ENCODE data around the gene GPBP1. TPM values are rescaled to one million over a fixed set of nuclear protein-coding genes. Genes with fewer than 3 reads are reported as not detected.
"Not testable (repeated sequence)": the region's sequence is repeated elsewhere in the genome, so short reads cannot be mapped to it uniquely, and the experiment has no call there.

The GPBP1 gene
- total RNA-seq, 2 donors from 2014 or later, result 135 to 136 TPM

GRCh38 chr5:57171816-57172465 is 1.9 kb upstream of the GPBP1 start:
- Mint-ChIP-seq H3K27ac (peak overlapping the region; percentile 99), H3K4me3 (peak overlapping the region; percentile 99), H3K27me3 (no peaks in the 10 kb centered on the region), H3K4me1 (peaks cover 19% of the 10 kb centered on the region), H3K36me3 (ENCODE audit: low read depth) (peaks cover 3% of the 10 kb centered on the region)
- H3K9me3 ChIP-seq (ENCODE audit: control insufficient read depth, low read length, poor library complexity, severe bottlenecking), result no peaks in the 10 kb centered on the region
- DNase-seq (peak in 1 of 3 donors; percentile 24), ATAC-seq (no peak)

GRCh38 chr5:57172466-57173318 is 1.2 kb upstream of the GPBP1 start:
- ATAC-seq (no peak), DNase-seq (no peak)
- peaks cover 20% of the 10 kb centered on the region for H3K4me1 Mint-ChIP-seq
- peaks cover 3% of the 10 kb centered on the region for H3K36me3 Mint-ChIP-seq (ENCODE audit: low read depth)
- H3K4me3 Mint-ChIP-seq, result peak overlapping the region; percentile 99
- peak overlapping the region; percentile 99 for H3K27ac Mint-ChIP-seq
- no peaks in the 10 kb centered on the region for H3K27me3 Mint-ChIP-seq
- H3K9me3 ChIP-seq (ENCODE audit: control insufficient read depth, low read length, poor library complexity, severe bottlenecking), result no peaks in the 10 kb centered on the region

- H3K36me3 Mint-ChIP-seq (ENCODE audit: low read depth), result peaks cover 3% of the 10 kb centered on the region
- no peak for ATAC-seq
- H3K4me1 Mint-ChIP-seq, result peaks cover 29% of the 10 kb centered on the region
Measured at GRCh38 chr5:57174128-57174889, 450 bp downstream of the GPBP1 start.

GRCh38 chr5:57174890-57175510 is 1.1 kb downstream of the GPBP1 start:
- H3K36me3 Mint-ChIP-seq (ENCODE audit: low read depth), result peaks cover 6% of the 10 kb centered on the region
- H3K27me3 Mint-ChIP-seq, result no peaks in the 10 kb centered on the region
- no peak for ATAC-seq
- peak in 1 of 3 donors; percentile 14 for DNase-seq
- peaks cover 36% of the 10 kb centered on the region for H3K4me1 Mint-ChIP-seq
- peak overlapping the region; percentile 99 for H3K27ac Mint-ChIP-seq
- no peaks in the 10 kb centered on the region for H3K9me3 ChIP-seq (ENCODE audit: control insufficient read depth, low read length, poor library complexity, severe bottlenecking)
- H3K4me3 Mint-ChIP-seq, result peak overlapping the region; percentile 99

More at GRCh38 chr5:57174128-57174889, 450 bp downstream of the GPBP1 start:
- Mint-ChIP-seq H3K4me3 (peak overlapping the region; percentile 99), H3K27ac (peak overlapping the region; percentile 99), H3K27me3 (no peaks in the 10 kb centered on the region)
- DNase-seq, result peak in 1 of 3 donors; percentile 41
- no peaks in the 10 kb centered on the region for H3K9me3 ChIP-seq (ENCODE audit: control insufficient read depth, low read length, poor library complexity, severe bottlenecking)

- H3K27me3 Mint-ChIP-seq, result no peaks in the 10 kb centered on the region
- peak overlapping the region; percentile 99 for H3K27ac Mint-ChIP-seq
- no peaks in the 10 kb centered on the region for H3K9me3 ChIP-seq (ENCODE audit: control insufficient read depth, low read length, poor library complexity, severe bottlenecking)
- H3K4me3 Mint-ChIP-seq, result peak overlapping the region; percentile 99
- peaks cover 6% of the 10 kb centered on the region for H3K36me3 Mint-ChIP-seq (ENCODE audit: low read depth)
- ATAC-seq (no peak), DNase-seq (no peak)
- H3K4me1 Mint-ChIP-seq, result peaks cover 40% of the 10 kb centered on the region
Measured at GRCh38 chr5:57175551-57176309, 1.9 kb downstream of the GPBP1 start.

- Mint-ChIP-seq H3K27me3 (no peaks in the 10 kb centered on the region), H3K4me3 (peak overlapping the region; percentile 99), H3K36me3 (ENCODE audit: low read depth) (peaks cover 7% of the 10 kb centered on the region), H3K27ac (peak overlapping the region; percentile 99), H3K4me1 (peaks cover 47% of the 10 kb centered on the region)
- H3K9me3 ChIP-seq (ENCODE audit: control insufficient read depth, low read length, poor library complexity, severe bottlenecking), result no peaks in the 10 kb centered on the region
- ATAC-seq (no peak), DNase-seq (no peak)
Measured at GRCh38 chr5:57176350-57176857, 2.5 kb downstream of the GPBP1 start.

- Mint-ChIP-seq H3K36me3 (ENCODE audit: low read depth) (peaks cover 7% of the 10 kb centered on the region), H3K4me1 (peaks cover 40% of the 10 kb centered on the region), H3K4me3 (peak overlapping the region; percentile 99), H3K27ac (peak overlapping the region; percentile 99), H3K27me3 (no peaks in the 10 kb centered on the region)
- ATAC-seq (no peak), DNase-seq (no peak)
- no peaks in the 10 kb centered on the region for H3K9me3 ChIP-seq (ENCODE audit: control insufficient read depth, low read length, poor library complexity, severe bottlenecking)
Measured at GRCh38 chr5:57177479-57178156, 3.8 kb downstream of the GPBP1 start.

- Mint-ChIP-seq H3K4me1 (peaks cover 38% of the 10 kb centered on the region), H3K4me3 (peak overlapping the region; percentile 99), H3K27ac (peak overlapping the region; percentile 99)
- not testable (repeated sequence) for ATAC-seq; H3K36me3 Mint-ChIP-seq (ENCODE audit: low read depth); H3K27me3 Mint-ChIP-seq; DNase-seq; H3K9me3 ChIP-seq (ENCODE audit: control insufficient read depth, low read length, poor library complexity, severe bottlenecking)
Measured at GRCh38 chr5:57178238-57178637, 4.4 kb downstream of the GPBP1 start.

- Mint-ChIP-seq H3K4me3 (peak overlapping the region; percentile 99), H3K4me1 (peaks cover 41% of the 10 kb centered on the region), H3K36me3 (ENCODE audit: low read depth) (peaks cover 4% of the 10 kb centered on the region), H3K27ac (peak overlapping the region; percentile 99), H3K27me3 (no peaks in the 10 kb centered on the region)
- no peak for DNase-seq
- no peaks in the 10 kb centered on the region for H3K9me3 ChIP-seq (ENCODE audit: control insufficient read depth, low read length, poor library complexity, severe bottlenecking)
- ATAC-seq, result no peak
Measured at GRCh38 chr5:57179262-57180200, 5.7 kb downstream of the GPBP1 start.

- Mint-ChIP-seq H3K4me1 (peaks cover 44% of the 10 kb centered on the region), H3K36me3 (ENCODE audit: low read depth) (peaks cover 4% of the 10 kb centered on the region), H3K4me3 (peak overlapping the region; percentile 99), H3K27ac (peak overlapping the region; percentile 99), H3K27me3 (no peaks in the 10 kb centered on the region)
- ATAC-seq, result peak; percentile 56
- DNase-seq, result no peak
- no peaks in the 10 kb centered on the region for H3K9me3 ChIP-seq (ENCODE audit: control insufficient read depth, low read length, poor library complexity, severe bottlenecking)
Measured at GRCh38 chr5:57181154-57181553, 7.3 kb downstream of the GPBP1 start.

- ATAC-seq (no peak), DNase-seq (no peak)
- Mint-ChIP-seq H3K27ac (no peak overlapping the region), H3K36me3 (ENCODE audit: low read depth) (peaks cover 7% of the 10 kb centered on the region), H3K27me3 (no peaks in the 10 kb centered on the region), H3K4me1 (peaks cover 60% of the 10 kb centered on the region), H3K4me3 (peak overlapping the region; percentile 13)
- no peaks in the 10 kb centered on the region for H3K9me3 ChIP-seq (ENCODE audit: control insufficient read depth, low read length, poor library complexity, severe bottlenecking)
Measured at GRCh38 chr5:57184322-57184721, 10.5 kb downstream of the GPBP1 start.

Measured in T-helper 17 cell (primary cell).